Measurements from ENCODE around the gene CYB561. TPM values are rescaled to one million over a fixed set of nuclear protein-coding genes. Genes with fewer than 3 reads are reported as not detected.
A peak's percentile ranks its signal among the peaks of the same experiment; 100 is the strongest.

Gene CYB561
- 50.3 and 52.1 TPM in 2 replicates for total RNA-seq (2022)
- Bru-seq, nascent RNA: percentile 57 among the genes with signal in this experiment
- BruChase-seq, experiment 1, labeled RNA remaining after a 6-hour chase: percentile 86 among the genes with signal in this experiment
- BruChase-seq, experiment 2, labeled RNA remaining after a 2-hour chase: percentile 75 among the genes with signal in this experiment
- long read RNA-seq, transcript CYB561-201 (6 exons, 3,001 nt): major isoform, 11 of 36 reads
- long read RNA-seq, partial matches to known transcripts: 0 of 36 reads
- long read RNA-seq, other reads (novel, unspliced or antisense): 17 of 36 reads

- BruUV-seq (replicated peaks): no TSS peak
- H3K4me1 Mint-ChIP-seq (ENCODE audit: low read depth, unreplicated experiment): peaks cover 8% of the 10 kb centered on the region
- no peaks in the 10 kb centered on the region for H3K27me3 Mint-ChIP-seq (ENCODE audit: unreplicated experiment)
- intact Hi-C loops (cut with micrococcal nuclease; ENCODE audit: unreplicated experiment): no loop called here
- H3K36me3 Mint-ChIP-seq (ENCODE audit: insufficient read depth, unreplicated experiment): peaks cover 27% of the 10 kb centered on the region
- no peaks in the 10 kb centered on the region for H3K9me3 Mint-ChIP-seq (ENCODE audit: low read depth, unreplicated experiment)
- peak; percentile 87 for DNase-seq
- peak within 1 kb of the TSS; percentile 91 for H3K27ac Mint-ChIP-seq (ENCODE audit: unreplicated experiment)
- peak within 1 kb of the TSS; percentile 73 for H3K4me3 Mint-ChIP-seq (ENCODE audit: low read depth, unreplicated experiment)
- CTCF ChIA-PET: interaction anchor here (1.5 kb wide), 1 partner anchor 33 kb away, joined by 6 read pairs; no protein-coding TSS in a partner anchor
- TF ChIP-seq CTCF (IDR thresholded peaks at IDR 0.05; ENCODE audit: unreplicated experiment): peak; percentile 17
Measured at GRCh38 chr17:63445954-63446752, at the start of gene CYB561. Gene CYB561 (minus strand): TSS chr17:63446306. CDS start chr17:63437547, 8,759 bp downstream.

GRCh38 chr17:63495491-63495890 lies 49.4 kb upstream of the CYB561 start:
- CTCF ChIA-PET: no interaction called here
- no peaks in the 10 kb centered on the region for H3K36me3 Mint-ChIP-seq (ENCODE audit: insufficient read depth, unreplicated experiment)
- intact Hi-C loops (cut with micrococcal nuclease; ENCODE audit: unreplicated experiment): no loop called here
- no TSS peak for BruUV-seq (replicated peaks)
- no peaks in the 10 kb centered on the region for H3K4me1 Mint-ChIP-seq (ENCODE audit: low read depth, unreplicated experiment)
- H3K27me3 Mint-ChIP-seq (ENCODE audit: unreplicated experiment): peaks cover 3% of the 10 kb centered on the region
- DNase-seq: no peak
- TF ChIP-seq CTCF (IDR thresholded peaks at IDR 0.05; ENCODE audit: unreplicated experiment): no peak
- no peak overlapping the region for H3K27ac Mint-ChIP-seq (ENCODE audit: unreplicated experiment)
- no peaks in the 10 kb centered on the region for H3K9me3 Mint-ChIP-seq (ENCODE audit: low read depth, unreplicated experiment)
- H3K4me3 Mint-ChIP-seq (ENCODE audit: low read depth, unreplicated experiment): no peak overlapping the region

GRCh38 chr17:63494300-63494928 lies 48.3 kb upstream of the CYB561 start:
- Mint-ChIP-seq H3K27me3 (ENCODE audit: unreplicated experiment) (no peaks in the 10 kb centered on the region), H3K4me1 (ENCODE audit: low read depth, unreplicated experiment) (no peaks in the 10 kb centered on the region), H3K36me3 (ENCODE audit: insufficient read depth, unreplicated experiment) (no peaks in the 10 kb centered on the region), H3K4me3 (ENCODE audit: low read depth, unreplicated experiment) (no peak overlapping the region), H3K27ac (ENCODE audit: unreplicated experiment) (no peak overlapping the region), H3K9me3 (ENCODE audit: low read depth, unreplicated experiment) (no peaks in the 10 kb centered on the region)
- no peak for TF ChIP-seq CTCF (IDR thresholded peaks at IDR 0.05; ENCODE audit: unreplicated experiment)
- CTCF ChIA-PET: no interaction called here
- intact Hi-C loops (cut with micrococcal nuclease; ENCODE audit: unreplicated experiment): no loop called here
- no TSS peak for BruUV-seq (replicated peaks)
- DNase-seq: no peak

GRCh38 chr17:63493411-63493810 lies 47.3 kb upstream of the CYB561 start:
- Mint-ChIP-seq H3K9me3 (ENCODE audit: low read depth, unreplicated experiment) (no peaks in the 10 kb centered on the region), H3K27me3 (ENCODE audit: unreplicated experiment) (no peaks in the 10 kb centered on the region), H3K36me3 (ENCODE audit: insufficient read depth, unreplicated experiment) (no peaks in the 10 kb centered on the region), H3K27ac (ENCODE audit: unreplicated experiment) (no peak overlapping the region), H3K4me3 (ENCODE audit: low read depth, unreplicated experiment) (no peak overlapping the region), H3K4me1 (ENCODE audit: low read depth, unreplicated experiment) (no peaks in the 10 kb centered on the region)
- BruUV-seq (replicated peaks): no TSS peak
- CTCF ChIA-PET: no interaction called here
- no peak for DNase-seq
- no peak for TF ChIP-seq CTCF (IDR thresholded peaks at IDR 0.05; ENCODE audit: unreplicated experiment)
- intact Hi-C loops (cut with micrococcal nuclease; ENCODE audit: unreplicated experiment): no loop called here

Measured in Calu3 (cell line).